ENCODE data around the gene BST1. TPM values are rescaled to one million over a fixed set of nuclear protein-coding genes. Genes with fewer than 3 reads are reported as not detected.

BST1 gene
- total RNA-seq, 1 experiment from 2014 or later = not detected

DNA sequence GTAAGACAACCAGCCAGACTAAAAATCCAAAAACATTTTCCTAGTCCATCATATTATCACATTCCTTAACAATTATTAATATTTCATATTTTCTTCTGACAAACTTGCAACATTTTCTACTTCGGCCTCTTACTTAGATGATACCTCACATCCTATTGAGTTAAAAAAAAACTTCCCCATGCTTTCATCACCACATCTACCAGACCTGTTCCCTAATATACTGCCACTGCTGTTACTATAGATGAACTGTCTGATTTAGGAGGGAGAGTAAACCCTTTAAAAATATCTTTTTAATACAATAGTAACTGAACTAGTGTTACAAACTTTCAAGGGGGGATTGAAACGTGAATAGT, 19.7 kb upstream of the BST1 start:
- H3K23me2 ChIP-seq (ENCODE audit: insufficient read length, low read depth, low read length, poor library complexity, severe bottlenecking) = peaks cover 4% of the 10 kb centered on the region

More for the DNA sequence above, 19.7 kb upstream of the BST1 start:
- H3K27me3 Mint-ChIP-seq (ENCODE audit: low read depth) = no peaks in the 10 kb centered on the region
- no peak overlapping the region for H3K9ac ChIP-seq (ENCODE audit: extremely low read depth, insufficient read length, low read length)
- TF ChIP-seq, protein P1, sequence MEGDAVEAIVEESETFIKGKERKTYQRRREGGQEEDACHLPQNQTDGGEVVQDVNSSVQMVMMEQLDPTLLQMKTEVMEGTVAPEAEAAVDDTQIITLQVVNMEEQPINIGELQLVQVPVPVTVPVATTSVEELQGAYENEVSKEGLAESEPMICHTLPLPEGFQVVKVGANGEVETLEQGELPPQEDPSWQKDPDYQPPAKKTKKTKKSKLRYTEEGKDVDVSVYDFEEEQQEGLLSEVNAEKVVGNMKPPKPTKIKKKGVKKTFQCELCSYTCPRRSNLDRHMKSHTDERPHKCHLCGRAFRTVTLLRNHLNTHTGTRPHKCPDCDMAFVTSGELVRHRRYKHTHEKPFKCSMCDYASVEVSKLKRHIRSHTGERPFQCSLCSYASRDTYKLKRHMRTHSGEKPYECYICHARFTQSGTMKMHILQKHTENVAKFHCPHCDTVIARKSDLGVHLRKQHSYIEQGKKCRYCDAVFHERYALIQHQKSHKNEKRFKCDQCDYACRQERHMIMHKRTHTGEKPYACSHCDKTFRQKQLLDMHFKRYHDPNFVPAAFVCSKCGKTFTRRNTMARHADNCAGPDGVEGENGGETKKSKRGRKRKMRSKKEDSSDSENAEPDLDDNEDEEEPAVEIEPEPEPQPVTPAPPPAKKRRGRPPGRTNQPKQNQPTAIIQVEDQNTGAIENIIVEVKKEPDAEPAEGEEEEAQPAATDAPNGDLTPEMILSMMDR (conservative IDR thresholded peaks at IDR 0.05) = no peak
- H3K79me2 ChIP-seq (ENCODE audit: insufficient read depth, low read length) = peaks cover 5% of the 10 kb centered on the region; the same call in 1 of the 2 replicates
- H3K4me1 ChIP-seq (ENCODE audit: insufficient read depth, low read length) = peaks cover 7% of the 10 kb centered on the region; the same call in 1 of the 2 replicates
- no peak overlapping the region for H2AK5ac ChIP-seq (ENCODE audit: insufficient read length, low read length)
- no peaks in the 10 kb centered on the region for H3K9me3 ChIP-seq (ENCODE audit: control insufficient read depth, low read depth, low read length)
- DNase-seq = no peak
- H2BK12ac ChIP-seq (ENCODE audit: insufficient read length, low read depth, low read length) = no peak overlapping the region
- H3K27ac ChIP-seq (ENCODE audit: insufficient read length, low read depth, low read length) = no peak overlapping the region
- no peak overlapping the region for H4K8ac ChIP-seq (replicated peaks; ENCODE audit: insufficient read length, low read depth, low read length)
- peak overlapping the region; percentile 82 for H3K4me2 ChIP-seq (ENCODE audit: insufficient read depth, insufficient read length, low read length)
- H3K79me1 ChIP-seq (ENCODE audit: insufficient read depth, low read depth, low read length, poor library complexity, severe bottlenecking) = no peaks in the 10 kb centered on the region
- no peak overlapping the region for H2BK20ac ChIP-seq (ENCODE audit: low read depth, low read length, poor library complexity, severe bottlenecking)
- no peak overlapping the region for H4K5ac ChIP-seq (ENCODE audit: insufficient read length, low read depth, low read length)
- H2BK120ac ChIP-seq (ENCODE audit: low read depth, low read length, poor library complexity, severe bottlenecking) = no peak overlapping the region
- H3K18ac ChIP-seq (ENCODE audit: insufficient read length, low read depth, low read length) = no peak overlapping the region
- no peak overlapping the region for H3K56ac ChIP-seq (ENCODE audit: insufficient read length, low read depth, low read length)
- H3K27me3 ChIP-seq (ENCODE audit: insufficient read depth, low read length) = no peaks in the 10 kb centered on the region
- WGBS (ENCODE audit: extremely low coverage, insufficient read length, low lambda C conversion rate) = 100% methylated on average over 1 of the region's 2 CpGs
- H4K20me1 ChIP-seq (ENCODE audit: control insufficient read depth, insufficient read depth, insufficient read length) = no peaks in the 10 kb centered on the region
- H4K91ac ChIP-seq (ENCODE audit: insufficient read length, low read depth, low read length) = no peak overlapping the region
- no peak overlapping the region for H2BK5ac ChIP-seq (ENCODE audit: insufficient read length, low read length)
- H3K9me3 Mint-ChIP-seq = no peaks in the 10 kb centered on the region
- H3K36me3 Mint-ChIP-seq (ENCODE audit: insufficient read depth in 1 of 3, low read depth in 3 of 3) = peaks cover 18 to 32% (median 24%) of the 10 kb centered on the region in 3 experiments
- no peak overlapping the region for H2BK15ac ChIP-seq (ENCODE audit: low read depth, low read length)
- no peak overlapping the region for H3K23ac ChIP-seq (ENCODE audit: insufficient read length, low read depth, low read length)
- no peak overlapping the region for H3T11ph ChIP-seq (ENCODE audit: low read length)
- H3K27ac Mint-ChIP-seq = peak overlapping the region; percentile 40 to 100 (median 100); a peak in 4 of 7 replicates
- H3K14ac ChIP-seq (ENCODE audit: insufficient read depth, low read length) = no peak overlapping the region
- H2AFZ ChIP-seq (ENCODE audit: low read length) = no peak overlapping the region
- H3K4me3 Mint-ChIP-seq = peak overlapping the region; percentile 97 to 99
- H3K4ac ChIP-seq (ENCODE audit: low read depth, low read length) = no peak overlapping the region
- peaks cover 47 to 48% of the 10 kb centered on the region in 2 experiments for H3K4me1 Mint-ChIP-seq
